Measurements from ENCODE around the gene SPINK14.

- no peak for TF ChIP-seq TCF7L2 (IDR thresholded peaks at IDR 0.05; ENCODE audit: borderline replicate concordance, low read depth, low read length)
- TF ChIP-seq, protein P1, sequence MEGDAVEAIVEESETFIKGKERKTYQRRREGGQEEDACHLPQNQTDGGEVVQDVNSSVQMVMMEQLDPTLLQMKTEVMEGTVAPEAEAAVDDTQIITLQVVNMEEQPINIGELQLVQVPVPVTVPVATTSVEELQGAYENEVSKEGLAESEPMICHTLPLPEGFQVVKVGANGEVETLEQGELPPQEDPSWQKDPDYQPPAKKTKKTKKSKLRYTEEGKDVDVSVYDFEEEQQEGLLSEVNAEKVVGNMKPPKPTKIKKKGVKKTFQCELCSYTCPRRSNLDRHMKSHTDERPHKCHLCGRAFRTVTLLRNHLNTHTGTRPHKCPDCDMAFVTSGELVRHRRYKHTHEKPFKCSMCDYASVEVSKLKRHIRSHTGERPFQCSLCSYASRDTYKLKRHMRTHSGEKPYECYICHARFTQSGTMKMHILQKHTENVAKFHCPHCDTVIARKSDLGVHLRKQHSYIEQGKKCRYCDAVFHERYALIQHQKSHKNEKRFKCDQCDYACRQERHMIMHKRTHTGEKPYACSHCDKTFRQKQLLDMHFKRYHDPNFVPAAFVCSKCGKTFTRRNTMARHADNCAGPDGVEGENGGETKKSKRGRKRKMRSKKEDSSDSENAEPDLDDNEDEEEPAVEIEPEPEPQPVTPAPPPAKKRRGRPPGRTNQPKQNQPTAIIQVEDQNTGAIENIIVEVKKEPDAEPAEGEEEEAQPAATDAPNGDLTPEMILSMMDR (tag by site-specific recombination; IDR thresholded peaks at IDR 0.05), result no peak
Observed at GRCh38 chr5:148172377-148172776, 4.0 kb downstream of the SPINK14 start.
